ENCODE measurements around the gene TNS3.

DNA sequence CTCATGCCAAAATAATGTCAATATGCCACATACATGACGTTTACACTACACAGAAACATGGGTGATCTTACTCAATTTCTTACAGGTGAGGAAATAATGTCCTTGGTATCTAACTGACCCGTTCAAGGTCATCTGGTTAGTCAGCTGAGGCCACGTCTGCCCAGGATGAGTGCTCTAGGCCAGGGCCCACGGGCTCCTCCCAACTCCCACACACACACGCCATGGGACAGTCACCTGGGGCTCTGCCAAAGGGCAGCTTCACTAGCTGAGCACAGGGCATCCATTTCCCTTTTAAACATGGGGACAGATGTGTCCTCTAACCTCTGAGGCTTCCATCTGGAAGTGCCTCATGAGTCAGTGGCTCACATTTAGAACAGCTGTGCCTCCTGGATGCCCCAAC, 123.9 kb downstream of the TNS3 start:
- TF ChIP-seq, protein P1, sequence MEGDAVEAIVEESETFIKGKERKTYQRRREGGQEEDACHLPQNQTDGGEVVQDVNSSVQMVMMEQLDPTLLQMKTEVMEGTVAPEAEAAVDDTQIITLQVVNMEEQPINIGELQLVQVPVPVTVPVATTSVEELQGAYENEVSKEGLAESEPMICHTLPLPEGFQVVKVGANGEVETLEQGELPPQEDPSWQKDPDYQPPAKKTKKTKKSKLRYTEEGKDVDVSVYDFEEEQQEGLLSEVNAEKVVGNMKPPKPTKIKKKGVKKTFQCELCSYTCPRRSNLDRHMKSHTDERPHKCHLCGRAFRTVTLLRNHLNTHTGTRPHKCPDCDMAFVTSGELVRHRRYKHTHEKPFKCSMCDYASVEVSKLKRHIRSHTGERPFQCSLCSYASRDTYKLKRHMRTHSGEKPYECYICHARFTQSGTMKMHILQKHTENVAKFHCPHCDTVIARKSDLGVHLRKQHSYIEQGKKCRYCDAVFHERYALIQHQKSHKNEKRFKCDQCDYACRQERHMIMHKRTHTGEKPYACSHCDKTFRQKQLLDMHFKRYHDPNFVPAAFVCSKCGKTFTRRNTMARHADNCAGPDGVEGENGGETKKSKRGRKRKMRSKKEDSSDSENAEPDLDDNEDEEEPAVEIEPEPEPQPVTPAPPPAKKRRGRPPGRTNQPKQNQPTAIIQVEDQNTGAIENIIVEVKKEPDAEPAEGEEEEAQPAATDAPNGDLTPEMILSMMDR (IDR thresholded peaks at IDR 0.05), result no peak
- TF ChIP-seq EP300 (IDR thresholded peaks at IDR 0.05) (no peak), POLR2A (IDR thresholded peaks at IDR 0.05; ENCODE audit: low read depth) (no peak), POLR2AphosphoS5 (IDR thresholded peaks at IDR 0.05) (peak in 1 of 2 donors; percentile 18)
